Astrocyte (in vitro differentiated cells and primary cell): ENCODE measurements around the gene CDYL.

Source experiments
- EZH2 ChIP-seq: IDR thresholded peaks from 2 replicates; pipeline ENCODE4 v1.6.1; 2012; ENCODE audit warnings: mild to moderate bottlenecking, low read length, inconsistent platforms; ENCODE audit not compliant: insufficient read depth
- TF ChIP-seq, protein P1 (sequence below): IDR thresholded peaks from 2 replicates; pipeline ENCODE4 v1.5.1; 2011; ENCODE audit warnings: low read depth, mild to moderate bottlenecking, inconsistent platforms, low read length, moderate library complexity; ENCODE audit not compliant: insufficient read depth

DNA sequence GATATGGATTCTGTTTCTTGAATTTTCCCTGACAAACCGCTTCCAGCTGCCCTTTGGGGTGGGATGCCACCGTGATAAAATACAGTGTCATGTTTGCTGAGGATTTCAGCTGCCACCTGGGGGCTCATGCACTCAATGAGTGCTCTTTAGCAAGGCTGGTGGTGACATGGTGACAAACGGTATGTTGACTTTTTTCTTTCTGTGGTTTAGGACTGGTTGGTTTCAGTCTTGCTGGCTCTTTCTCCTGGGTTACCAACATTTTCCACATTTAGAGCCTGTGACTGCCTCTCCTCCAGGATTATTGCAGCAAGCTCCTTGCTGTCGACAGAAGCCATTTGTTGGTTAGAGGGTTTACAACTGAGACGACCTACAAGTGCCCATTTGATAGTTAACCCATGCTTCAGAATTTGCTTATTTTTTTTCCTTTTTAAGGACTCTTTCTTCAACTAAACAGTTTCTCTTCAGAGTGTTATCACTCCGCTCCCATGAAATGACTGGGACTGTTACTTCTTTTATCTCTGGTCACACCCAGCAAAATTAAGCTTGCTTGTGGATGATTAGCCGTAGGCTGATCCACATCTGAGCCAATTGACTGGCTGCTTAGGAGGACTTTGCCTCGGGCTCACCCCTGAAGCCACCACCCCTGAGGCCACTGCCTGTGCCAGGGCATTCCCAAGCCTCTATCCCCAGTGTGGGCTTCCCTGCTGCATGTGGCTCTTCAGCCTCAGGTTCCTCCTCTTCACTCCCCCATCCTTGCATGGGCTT, 48.4 kb upstream of the CDYL start:
- TF ChIP-seq, protein P1, sequence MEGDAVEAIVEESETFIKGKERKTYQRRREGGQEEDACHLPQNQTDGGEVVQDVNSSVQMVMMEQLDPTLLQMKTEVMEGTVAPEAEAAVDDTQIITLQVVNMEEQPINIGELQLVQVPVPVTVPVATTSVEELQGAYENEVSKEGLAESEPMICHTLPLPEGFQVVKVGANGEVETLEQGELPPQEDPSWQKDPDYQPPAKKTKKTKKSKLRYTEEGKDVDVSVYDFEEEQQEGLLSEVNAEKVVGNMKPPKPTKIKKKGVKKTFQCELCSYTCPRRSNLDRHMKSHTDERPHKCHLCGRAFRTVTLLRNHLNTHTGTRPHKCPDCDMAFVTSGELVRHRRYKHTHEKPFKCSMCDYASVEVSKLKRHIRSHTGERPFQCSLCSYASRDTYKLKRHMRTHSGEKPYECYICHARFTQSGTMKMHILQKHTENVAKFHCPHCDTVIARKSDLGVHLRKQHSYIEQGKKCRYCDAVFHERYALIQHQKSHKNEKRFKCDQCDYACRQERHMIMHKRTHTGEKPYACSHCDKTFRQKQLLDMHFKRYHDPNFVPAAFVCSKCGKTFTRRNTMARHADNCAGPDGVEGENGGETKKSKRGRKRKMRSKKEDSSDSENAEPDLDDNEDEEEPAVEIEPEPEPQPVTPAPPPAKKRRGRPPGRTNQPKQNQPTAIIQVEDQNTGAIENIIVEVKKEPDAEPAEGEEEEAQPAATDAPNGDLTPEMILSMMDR: no peak
- no peak for TF ChIP-seq EZH2
